Endometrial microvascular endothelial cells (primary cell): ENCODE measurements around the gene CFAP74. TPM values are rescaled to one million over a fixed set of nuclear protein-coding genes. Genes with fewer than 3 reads are reported as not detected.

Experiments used
- in situ Hi-C: cut with HindIII; loops from 2 replicates; pipeline ENCODE4 v1.10.0; 2017; ENCODE audit warnings: low sequenced_read_pairs, low pct_unique_long_range_greater_than_20kb; ENCODE audit errors: inconsistent ontology term
- total RNA-seq: library from RNA; depleted of rRNA; stranded (reverse); fragments of >200 nt; gene quantifications from one replicate; pipeline ENCODE4 v1.2.3, GENCODE V29; 2015; ENCODE audit errors: inconsistent ontology term

CFAP74 gene
- total RNA-seq, 1 donor from 2014 or later: not detected

- in situ Hi-C loops: no loop called here
Measured at GRCh38 chr1:2043886-2044285, 40.3 kb upstream of the CFAP74 start.

- in situ Hi-C loops: no loop called here
Measured at GRCh38 chr1:2042830-2043773, 39.5 kb upstream of the CFAP74 start.

- in situ Hi-C loops: no loop called here
Measured at GRCh38 chr1:2041887-2042286, 38.3 kb upstream of the CFAP74 start.

- in situ Hi-C loops: no loop called here
Measured at GRCh38 chr1:2041305-2041704, 37.7 kb upstream of the CFAP74 start.

- in situ Hi-C loops: no loop called here
Measured at GRCh38 chr1:2039251-2039650, 35.7 kb upstream of the CFAP74 start.

- in situ Hi-C loops: no loop called here
Measured at GRCh38 chr1:2038229-2038628, 34.6 kb upstream of the CFAP74 start.

- in situ Hi-C loops: no loop called here
Measured at GRCh38 chr1:2037314-2037979, 33.9 kb upstream of the CFAP74 start.

- in situ Hi-C loops: no loop called here
Measured at GRCh38 chr1:2036287-2036686, 32.7 kb upstream of the CFAP74 start.

GRCh38 chr1:2033165-2033564 is 29.6 kb upstream of the CFAP74 start:
- in situ Hi-C loops: no loop called here

- in situ Hi-C loops: no loop called here
Measured at GRCh38 chr1:2032737-2033136, 29.2 kb upstream of the CFAP74 start.

- in situ Hi-C loops: no loop called here
Measured at GRCh38 chr1:2031546-2032540, 28.3 kb upstream of the CFAP74 start.

- in situ Hi-C loops: no loop called here
Measured at GRCh38 chr1:2030076-2030871, 26.7 kb upstream of the CFAP74 start.

GRCh38 chr1:2029561-2029960 is 26.0 kb upstream of the CFAP74 start:
- in situ Hi-C loops: no loop called here

GRCh38 chr1:2028870-2029560 is 25.4 kb upstream of the CFAP74 start:
- in situ Hi-C loops: no loop called here

GRCh38 chr1:2027961-2028583 is 24.5 kb upstream of the CFAP74 start:
- in situ Hi-C loops: no loop called here

GRCh38 chr1:2025491-2025981 is 21.9 kb upstream of the CFAP74 start:
- in situ Hi-C loops: no loop called here

GRCh38 chr1:2024887-2025286 is 21.3 kb upstream of the CFAP74 start:
- in situ Hi-C loops: no loop called here
